ENCODE measurements around the gene GALR1. TPM values are rescaled to one million over a fixed set of nuclear protein-coding genes. Genes with fewer than 3 reads are reported as not detected.

The GALR1 gene
- total RNA-seq, 4 donors from 2014 or later = 0.12 to 0.62 (median 0.31) TPM

DNA sequence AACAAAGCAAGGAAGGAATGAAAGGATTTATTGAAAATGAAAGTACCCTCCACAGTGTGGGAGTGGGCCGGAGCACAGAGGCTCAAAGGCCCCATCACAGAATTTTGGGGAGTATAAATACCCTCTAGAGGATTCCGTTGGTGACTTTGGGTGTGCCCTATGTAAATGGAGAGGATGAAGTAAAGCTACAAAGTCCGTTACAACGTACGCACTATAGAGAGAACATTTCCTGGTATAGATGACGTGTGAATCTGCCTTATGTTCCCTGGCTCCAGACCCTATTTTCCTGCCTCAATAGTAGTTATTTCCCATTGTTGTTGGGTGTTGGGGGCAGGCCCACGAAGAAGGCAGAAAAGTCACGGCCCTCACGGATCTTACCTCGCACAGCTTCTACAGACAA is 65.3 kb downstream of the GALR1 start:
- Histone ChIP-seq H3K36me3 (no peaks in the 10 kb centered on the region), H3K4me3 (no peak overlapping the region), H3K9me3 (no peaks in the 10 kb centered on the region), H3K27me3 (no peaks in the 10 kb centered on the region), H3K4me1 (no peaks in the 10 kb centered on the region), H3K27ac (no peak overlapping the region)
- whole genome bisulfite sequencing, 2 donors (ENCODE audit: low coverage in 1 of 2) = 84 to 86% methylated on average over 9 to 10 of the region's 10 CpGs
- TF ChIP-seq POLR2AphosphoS5 (IDR thresholded peaks at IDR 0.05) = no peak
- TF ChIP-seq CTCF (IDR thresholded peaks at IDR 0.05) = no peak
- TF ChIP-seq EP300 (IDR thresholded peaks at IDR 0.05) = no peak
- TF ChIP-seq POLR2A (IDR thresholded peaks at IDR 0.05) = no peak
- ATAC-seq = no peak

DNA sequence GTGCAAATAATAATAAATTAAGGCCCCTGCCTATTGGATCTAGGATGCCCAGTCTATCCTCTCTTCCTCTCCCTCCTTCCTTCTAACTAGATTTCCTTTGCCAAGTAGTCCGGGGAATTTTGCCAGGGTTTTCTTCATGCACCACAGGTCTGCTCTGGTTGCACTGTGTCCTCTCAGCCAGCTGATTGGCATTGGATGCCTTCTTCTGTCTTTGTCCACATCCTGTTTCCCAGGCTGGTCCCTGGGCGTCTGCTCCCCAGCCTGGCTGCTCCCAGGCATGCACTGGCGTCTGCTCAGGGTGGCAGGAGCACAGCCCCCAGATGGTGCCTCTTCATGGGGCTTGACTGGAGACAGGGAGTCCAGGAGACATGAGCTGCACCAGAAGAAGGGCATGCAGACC is 66.4 kb downstream of the GALR1 start:
- H3K4me3 ChIP-seq = no peak overlapping the region
- H3K36me3 ChIP-seq = no peaks in the 10 kb centered on the region
- WGBS, 2 donors (ENCODE audit: low coverage in 1 of 2) = 27% methylated on average over 2 of the region's 3 CpGs; no CpG with 5 or more reads in 1 of the 2 donors
- H3K27me3 ChIP-seq = no peaks in the 10 kb centered on the region
- no peak for TF ChIP-seq POLR2A (IDR thresholded peaks at IDR 0.05)
- TF ChIP-seq POLR2AphosphoS5 (IDR thresholded peaks at IDR 0.05) = no peak
- no peak for ATAC-seq
- no peaks in the 10 kb centered on the region for H3K9me3 ChIP-seq
- H3K27ac ChIP-seq = no peak overlapping the region
- H3K4me1 ChIP-seq = peaks cover 0 to 7% (median 0%) of the 10 kb centered on the region in 3 donors

- no peak overlapping the region for H3K27ac ChIP-seq
- no peaks in the 10 kb centered on the region for H3K27me3 ChIP-seq
- no peaks in the 10 kb centered on the region for H3K9me3 ChIP-seq
- TF ChIP-seq CTCF (IDR thresholded peaks at IDR 0.05) (no peak), EP300 (IDR thresholded peaks at IDR 0.05) (no peak), POLR2A (IDR thresholded peaks at IDR 0.05) (no peak), POLR2AphosphoS5 (IDR thresholded peaks at IDR 0.05) (no peak)
- H3K4me1 ChIP-seq = peaks cover 0 to 9% (median 0%) of the 10 kb centered on the region in 3 donors
- no peak for ATAC-seq
- no peaks in the 10 kb centered on the region for H3K36me3 ChIP-seq
- WGBS, 2 donors (ENCODE audit: low coverage in 1 of 2) = 79 to 80% methylated on average over 4 of the region's 4 CpGs
- no peak overlapping the region for H3K4me3 ChIP-seq
Observed at GRCh38 chr18:77316641-77317040, 67.0 kb downstream of the GALR1 start.

GRCh38 chr18:77320971-77321559 is 71.4 kb downstream of the GALR1 start:
- peaks cover 0 to 9% (median 0%) of the 10 kb centered on the region in 3 donors for H3K4me1 ChIP-seq
- ATAC-seq = no peak
- H3K27me3 ChIP-seq = peaks cover 5% of the 10 kb centered on the region
- no peaks in the 10 kb centered on the region for H3K9me3 ChIP-seq
- H3K4me3 ChIP-seq = no peak overlapping the region
- no peak overlapping the region for H3K27ac ChIP-seq
- TF ChIP-seq POLR2AphosphoS5 (IDR thresholded peaks at IDR 0.05) (no peak), POLR2A (IDR thresholded peaks at IDR 0.05) (no peak), EP300 (IDR thresholded peaks at IDR 0.05) (no peak), CTCF (IDR thresholded peaks at IDR 0.05) (no peak)
- WGBS, 2 donors (ENCODE audit: low coverage in 1 of 2) = 15 to 36% methylated on average over 5 of the region's 5 CpGs
- no peaks in the 10 kb centered on the region for H3K36me3 ChIP-seq

- Histone ChIP-seq H3K4me3 (no peak overlapping the region), H3K9me3 (no peaks in the 10 kb centered on the region), H3K36me3 (no peaks in the 10 kb centered on the region), H3K27ac (no peak overlapping the region), H3K4me1 (peaks cover 0 to 9% (median 0%) of the 10 kb centered on the region in 3 donors), H3K27me3 (peaks cover 5% of the 10 kb centered on the region)
- ATAC-seq = no peak
- WGBS, 2 donors (ENCODE audit: low coverage in 1 of 2) = 40 to 64% methylated on average over 13 to 15 of the region's 23 CpGs
- TF ChIP-seq CTCF (IDR thresholded peaks at IDR 0.05) = no peak
- no peak for TF ChIP-seq POLR2AphosphoS5 (IDR thresholded peaks at IDR 0.05)
- TF ChIP-seq POLR2A (IDR thresholded peaks at IDR 0.05) = no peak
- TF ChIP-seq EP300 (IDR thresholded peaks at IDR 0.05) = no peak
Observed at GRCh38 chr18:77321823-77322805, 72.5 kb downstream of the GALR1 start.
